CD4-positive, alpha-beta memory T cell (primary cell): ENCODE results near the gene TRAPPC2. TPM values are rescaled to one million over a fixed set of nuclear protein-coding genes. Genes with fewer than 3 reads are reported as not detected.

Experiments used
- CTCF ChIA-PET: fragments of 350-600 bp; sonication (Branson Sonifier 250); formaldehyde crosslinking; loops from one replicate; lab custom pipeline; 2021; ENCODE audit warnings: inconsistent platforms; ENCODE audit not compliant: partially characterized antibody; lab: Charles Lee
- POLR2A ChIA-PET: fragments of 350-600 bp; sonication (Branson Sonifier 250); formaldehyde crosslinking; loops from one replicate; lab custom pipeline; 2021; ENCODE audit not compliant: partially characterized antibody; lab: Charles Lee
- DNase-seq, 5 donors: peaks; one replicate each; pipeline versions ENCODE4 v3.0.0 to v3.0.0-alpha.2; 2020 to 2022; ENCODE audit warnings: mixed read lengths in 1 of 5
- H3K27ac ChIP-seq: one replicate; pipeline ENCODE4 v1.7.0; 2013; ENCODE audit warnings: low read depth, low read length
- H3K27me3 ChIP-seq: 2 replicates; pipeline ENCODE4 v1.7.0; 2013; ENCODE audit warnings: mild to moderate bottlenecking, low read length, moderate library complexity; ENCODE audit not compliant: insufficient read depth
- H3K36me3 ChIP-seq: 2 replicates; pipeline ENCODE4 v1.7.0; 2013; ENCODE audit warnings: mild to moderate bottlenecking, low read length, moderate library complexity; ENCODE audit not compliant: insufficient read depth
- H3K4me1 ChIP-seq: 2 replicates; pipeline ENCODE4 v1.7.0; 2013; ENCODE audit warnings: mild to moderate bottlenecking, low read length, moderate library complexity; ENCODE audit not compliant: insufficient read depth
- H3K4me3 ChIP-seq, 2 donors: one replicate each; pipeline ENCODE4 v1.7.0; 2013; ENCODE audit warnings: low read length in 2 of 2, mild to moderate bottlenecking in 1 of 2
- H3K9me3 ChIP-seq, 2 donors: one replicate each; pipeline ENCODE4 v1.7.0; 2013; ENCODE audit warnings: low read length in 2 of 2, control low read depth in 1 of 2; ENCODE audit not compliant: control insufficient read depth in 1 of 2
- H3K27ac Mint-ChIP-seq, 7 donors: one replicate each; pipeline ENCODE4 v1.8.0; 2020 to 2021; ENCODE audit warnings: mixed read lengths in 7 of 7, mild to moderate bottlenecking in 6 of 7, inconsistent platforms in 3 of 7, moderate library complexity in 3 of 7
- H3K27me3 Mint-ChIP-seq, 2 donors: one replicate each; pipeline ENCODE4 v1.8.0; 2020 to 2021; ENCODE audit warnings: mixed read lengths in 2 of 2
- H3K36me3 Mint-ChIP-seq, 2 donors: one replicate each; pipeline ENCODE4 v1.8.0; 2020 to 2021; ENCODE audit warnings: mixed read lengths in 2 of 2, inconsistent platforms in 1 of 2, mild to moderate bottlenecking in 1 of 2
- H3K4me1 Mint-ChIP-seq, 4 donors: one replicate each; pipeline ENCODE4 v1.8.0; 2020 to 2021; ENCODE audit warnings: mixed read lengths in 4 of 4, mild to moderate bottlenecking in 1 of 4
- H3K4me3 Mint-ChIP-seq, 8 donors: one replicate each; pipeline ENCODE4 v1.8.0; 2020 to 2021; ENCODE audit warnings: mixed read lengths in 8 of 8, mild to moderate bottlenecking in 7 of 8, moderate library complexity in 6 of 8, inconsistent platforms in 3 of 8
- H3K9me3 Mint-ChIP-seq, 8 donors: one replicate each; pipeline ENCODE4 v1.8.0; 2020 to 2021; ENCODE audit warnings: mixed read lengths in 8 of 8, mild to moderate bottlenecking in 5 of 8, inconsistent platforms in 3 of 8, moderate library complexity in 1 of 8
- intact Hi-C: fragments of 100-400 bp; cut with micrococcal nuclease; formaldehyde crosslinking; loops from one replicate; pipeline ENCODE4 v1.15.1; 2023
- polyA plus RNA-seq, 2 donors: library from polyadenylated mRNA; unstranded; fragments of 300-500 nt; fragmentation: Illumina TruSeq; gene quantifications; one replicate each; pipeline ENCODE4 v1.2.3, GENCODE V29; 2021
- total RNA-seq, 2 experiments: library from RNA; stranded (reverse); gene quantifications; one replicate each; pipeline ENCODE4 v1.2.3, GENCODE V29; 2021

Gene TRAPPC2
- total and polyA plus RNA-seq, 4 experiments from 2014 or later = 33.1 to 45.9 (median 38.1) TPM

GRCh38 chrX:13759152-13759718 lies 24.8 kb upstream of the TRAPPC2 start:
- Histone ChIP-seq H3K4me1 (peaks cover 12% of the 10 kb centered on the region), H3K36me3 (peaks cover 51% of the 10 kb centered on the region), H3K27ac (no peak overlapping the region), H3K27me3 (no peaks in the 10 kb centered on the region), H3K9me3 (no peaks in the 10 kb centered on the region), H3K4me3 (no peak overlapping the region)
- H3K27me3 Mint-ChIP-seq = no peaks in the 10 kb centered on the region
- H3K27ac Mint-ChIP-seq = peak overlapping the region in 4 of 7 donors; percentile 25 to 64 (median 44)
- peaks cover 49 to 54% of the 10 kb centered on the region in 2 donors for H3K36me3 Mint-ChIP-seq
- H3K9me3 Mint-ChIP-seq = no peaks in the 10 kb centered on the region
- ChIA-PET CTCF (no interaction called here), POLR2A (no interaction called here)
- intact Hi-C loops = no loop called here
- H3K4me3 Mint-ChIP-seq = no peak overlapping the region
- DNase-seq = no peak
- H3K4me1 Mint-ChIP-seq = peaks cover 4 to 14% (median 9%) of the 10 kb centered on the region in 4 donors

DNA sequence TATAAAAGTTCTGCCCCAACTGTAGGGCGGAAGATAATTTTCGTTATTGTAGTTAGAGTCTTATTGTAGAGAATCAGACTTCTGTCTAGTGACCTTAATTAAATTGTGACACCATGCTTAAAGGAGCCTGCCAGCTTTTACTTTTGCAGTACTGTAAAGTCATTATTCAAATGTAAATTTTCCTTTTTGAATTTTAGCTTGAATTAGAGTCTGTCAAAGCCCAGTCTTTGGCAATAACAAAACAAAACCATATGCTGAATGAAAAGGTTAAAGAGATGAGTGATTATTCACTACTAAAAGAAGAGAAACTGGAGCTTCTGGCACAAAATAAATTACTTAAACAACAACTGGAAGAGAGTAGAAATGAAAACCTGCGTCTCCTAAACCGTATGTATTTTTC lies 22.0 kb upstream of the TRAPPC2 start:
- Mint-ChIP-seq H3K27ac (peak overlapping the region in 1 of 7 donors; percentile 46), H3K36me3 (peaks cover 53 to 58% of the 10 kb centered on the region in 2 donors), H3K4me1 (peaks cover 8 to 19% (median 17%) of the 10 kb centered on the region in 4 donors), H3K27me3 (no peaks in the 10 kb centered on the region), H3K4me3 (no peak overlapping the region), H3K9me3 (no peaks in the 10 kb centered on the region)
- ChIA-PET CTCF (interaction anchor here (1.6 to 1.7 kb wide), 2 partner anchors 9 to 250 kb away, joined by 3 to 4 read pairs; no protein-coding TSS in a partner anchor), POLR2A (no interaction called here)
- Histone ChIP-seq H3K27ac (no peak overlapping the region), H3K27me3 (no peaks in the 10 kb centered on the region), H3K9me3 (no peaks in the 10 kb centered on the region), H3K4me3 (no peak overlapping the region), H3K36me3 (peaks cover 44% of the 10 kb centered on the region), H3K4me1 (peaks cover 12% of the 10 kb centered on the region)
- intact Hi-C loops = no loop called here
- no peak for DNase-seq

GRCh38 chrX:13755254-13755653 lies 20.8 kb upstream of the TRAPPC2 start:
- ChIA-PET POLR2A (interaction anchor here (1.9 kb wide), 1 partner anchor 21 kb away, joined by 8 read pairs; the partner anchor contains the start of genes OFD1 and TRAPPC2), CTCF (interaction anchor here (0.6 to 1.6 kb wide), 7 partner anchors 9 to 1389 kb away, joined by 3 to 4 read pairs (median 3); partner anchors contain the start of gene GEMIN8)
- no peaks in the 10 kb centered on the region for H3K27me3 ChIP-seq
- no peak overlapping the region for H3K4me3 ChIP-seq
- Mint-ChIP-seq H3K36me3 (peaks cover 52 to 58% of the 10 kb centered on the region in 2 donors), H3K27me3 (no peaks in the 10 kb centered on the region), H3K27ac (peak overlapping the region in 6 of 7 donors; percentile 24 to 78 (median 52)), H3K4me1 (peaks cover 9 to 25% (median 22%) of the 10 kb centered on the region in 4 donors), H3K4me3 (peak overlapping the region in 1 of 8 donors; percentile 31), H3K9me3 (no peaks in the 10 kb centered on the region)
- peaks cover 19% of the 10 kb centered on the region for H3K4me1 ChIP-seq
- H3K36me3 ChIP-seq = peaks cover 48% of the 10 kb centered on the region
- DNase-seq = peak in 3 of 5 donors; percentile 15 to 38 (median 28)
- H3K27ac ChIP-seq = no peak overlapping the region
- intact Hi-C loops = no loop called here
- no peaks in the 10 kb centered on the region for H3K9me3 ChIP-seq

DNA sequence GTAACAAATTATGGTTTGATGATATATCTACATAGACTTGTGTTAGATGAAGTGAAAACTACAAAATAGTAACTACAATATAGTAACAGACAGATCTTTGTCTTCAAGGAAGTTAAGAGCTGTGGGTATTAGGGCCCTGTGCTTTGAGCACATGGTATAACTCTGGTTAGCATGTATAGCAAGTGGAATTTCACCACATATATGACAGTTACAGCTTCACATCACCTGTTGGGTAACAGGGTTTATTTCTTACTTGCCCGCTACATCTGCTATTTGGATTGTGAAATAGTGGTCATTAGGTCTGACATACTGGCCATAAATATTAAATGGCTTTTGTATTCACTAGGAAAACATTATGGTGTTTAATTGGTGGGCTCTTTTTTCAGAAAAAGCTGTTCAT lies 20.3 kb upstream of the TRAPPC2 start:
- Mint-ChIP-seq H3K27me3 (no peaks in the 10 kb centered on the region), H3K4me3 (no peak overlapping the region), H3K9me3 (no peaks in the 10 kb centered on the region), H3K27ac (peak overlapping the region in 2 of 7 donors; percentile 24 to 78), H3K36me3 (peaks cover 52 to 58% of the 10 kb centered on the region in 2 donors), H3K4me1 (peaks cover 12 to 29% (median 23%) of the 10 kb centered on the region in 4 donors)
- Histone ChIP-seq H3K4me1 (peaks cover 21% of the 10 kb centered on the region), H3K27ac (no peak overlapping the region), H3K36me3 (peaks cover 46% of the 10 kb centered on the region), H3K4me3 (no peak overlapping the region), H3K27me3 (no peaks in the 10 kb centered on the region), H3K9me3 (no peaks in the 10 kb centered on the region)
- intact Hi-C loops = loop anchor here (5.0 kb wide), 1 partner anchor 247 kb away; no protein-coding TSS in a partner anchor
- no peak for DNase-seq
- ChIA-PET POLR2A (interaction anchor here (1.9 kb wide), 1 partner anchor 20 kb away, joined by 8 read pairs; the partner anchor contains the start of genes OFD1 and TRAPPC2), CTCF (interaction anchor here (0.6 to 1.6 kb wide), 6 partner anchors 97 to 1389 kb away, joined by 3 to 4 read pairs (median 4); partner anchors contain the start of gene GEMIN8)

- H3K36me3 Mint-ChIP-seq = peaks cover 44 to 57% of the 10 kb centered on the region in 2 donors
- no peak overlapping the region for H3K27ac ChIP-seq
- H3K27me3 Mint-ChIP-seq = no peaks in the 10 kb centered on the region
Measured at GRCh38 chrX:13752646-13753045, 18.2 kb upstream of the TRAPPC2 start.

GRCh38 chrX:13752141-13752540 lies 17.7 kb upstream of the TRAPPC2 start:
- POLR2A ChIA-PET = interaction anchor here (1.3 to 1.4 kb wide), 2 partner anchors 63 to 99 kb away, joined by 3 to 5 read pairs; partner anchors contain the start of genes RAB9A and TCEANC
- H3K27ac ChIP-seq = no peak overlapping the region
- intact Hi-C loops = loop anchor here (5.0 kb wide), 1 partner anchor 245 kb away; no protein-coding TSS in a partner anchor

More at GRCh38 chrX:13752646-13753045, 18.2 kb upstream of the TRAPPC2 start:
- Mint-ChIP-seq H3K9me3 (no peaks in the 10 kb centered on the region), H3K4me1 (peaks cover 12 to 29% (median 22%) of the 10 kb centered on the region in 4 donors), H3K27ac (peak overlapping the region in 2 of 7 donors; percentile 6 to 60), H3K4me3 (no peak overlapping the region)
- Histone ChIP-seq H3K9me3 (no peaks in the 10 kb centered on the region), H3K4me3 (no peak overlapping the region), H3K36me3 (peaks cover 42% of the 10 kb centered on the region), H3K4me1 (peaks cover 21% of the 10 kb centered on the region), H3K27me3 (no peaks in the 10 kb centered on the region)
- ChIA-PET CTCF (interaction anchor here (1.4 to 1.5 kb wide), 2 partner anchors 94 to 279 kb away, joined by 3 to 5 read pairs; no protein-coding TSS in a partner anchor), POLR2A (interaction anchor here (1.0 to 1.4 kb wide), 3 partner anchors 18 to 277 kb away, joined by 3 to 5 read pairs (median 4); partner anchors contain the start of genes GEMIN8, OFD1, TCEANC and TRAPPC2)
- no peak for DNase-seq
- intact Hi-C loops = loop anchor here (5.0 kb wide), 1 partner anchor 245 kb away; no protein-coding TSS in a partner anchor

More at GRCh38 chrX:13752141-13752540, 17.7 kb upstream of the TRAPPC2 start:
- Mint-ChIP-seq H3K4me1 (peaks cover 13 to 32% (median 24%) of the 10 kb centered on the region in 4 donors), H3K36me3 (peaks cover 48 to 62% of the 10 kb centered on the region in 2 donors), H3K27ac (peak overlapping the region in 3 of 7 donors; percentile 29 to 75 (median 32)), H3K9me3 (no peaks in the 10 kb centered on the region), H3K4me3 (no peak overlapping the region), H3K27me3 (no peaks in the 10 kb centered on the region)
- DNase-seq = no peak
- no peak overlapping the region for H3K4me3 ChIP-seq
- no peaks in the 10 kb centered on the region for H3K27me3 ChIP-seq
- H3K36me3 ChIP-seq = peaks cover 43% of the 10 kb centered on the region
- CTCF ChIA-PET = interaction anchor here (0.6 to 1.5 kb wide), 2 partner anchors 93 to 109 kb away, joined by 3 read pairs; no protein-coding TSS in a partner anchor
- peaks cover 24% of the 10 kb centered on the region for H3K4me1 ChIP-seq
- H3K9me3 ChIP-seq = no peaks in the 10 kb centered on the region
